Measurements from ENCODE around the gene GARIN5A.

The GARIN5A gene

DNA sequence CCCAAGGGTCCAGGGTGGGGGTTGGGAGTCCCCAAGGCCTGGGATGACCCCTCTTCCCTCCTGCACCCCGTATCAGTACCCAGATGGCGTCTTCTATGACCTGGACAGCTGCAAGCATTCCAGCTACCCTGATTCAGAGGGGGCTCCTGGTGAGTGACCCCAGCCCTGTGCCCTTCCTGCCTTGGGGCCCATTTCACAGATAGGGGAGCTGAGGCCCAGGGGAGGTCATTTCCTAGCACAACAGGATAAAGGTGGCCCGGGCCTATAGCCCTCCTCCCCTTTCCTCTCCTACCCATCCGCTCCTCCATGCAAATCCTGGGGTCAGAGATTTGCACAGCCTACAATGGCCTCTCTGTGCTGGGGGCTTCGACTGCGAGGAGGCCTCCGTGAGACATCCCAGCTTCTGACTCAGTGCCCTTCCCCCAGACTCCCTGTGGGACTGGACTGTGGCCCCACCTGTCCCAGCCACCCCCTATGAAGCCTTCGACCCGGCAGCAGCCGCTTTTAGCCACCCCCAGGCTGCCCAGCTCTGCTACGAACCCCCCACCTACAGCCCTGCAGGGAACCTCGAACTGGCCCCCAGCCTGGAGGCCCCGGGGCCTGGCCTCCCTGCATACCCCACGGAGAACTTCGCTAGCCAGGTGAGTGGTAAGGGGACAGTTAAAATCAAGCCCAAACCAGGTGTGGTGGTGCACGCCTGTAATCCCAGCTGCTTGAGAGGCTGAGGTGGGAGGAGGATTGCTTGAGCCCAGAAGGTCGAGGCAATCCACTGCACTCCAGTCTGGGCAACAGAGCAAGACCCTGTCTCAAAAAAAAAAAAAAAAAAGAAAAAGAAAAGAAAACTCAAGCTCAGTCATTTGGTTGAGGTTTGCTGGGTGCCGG, 54.0 kb downstream of the GARIN5A start:
- no peak overlapping the region for H3K4me3 ChIP-seq (ENCODE audit: low read depth, low read length)
- no peak for DNase-seq (ENCODE audit: low read depth)

DNA sequence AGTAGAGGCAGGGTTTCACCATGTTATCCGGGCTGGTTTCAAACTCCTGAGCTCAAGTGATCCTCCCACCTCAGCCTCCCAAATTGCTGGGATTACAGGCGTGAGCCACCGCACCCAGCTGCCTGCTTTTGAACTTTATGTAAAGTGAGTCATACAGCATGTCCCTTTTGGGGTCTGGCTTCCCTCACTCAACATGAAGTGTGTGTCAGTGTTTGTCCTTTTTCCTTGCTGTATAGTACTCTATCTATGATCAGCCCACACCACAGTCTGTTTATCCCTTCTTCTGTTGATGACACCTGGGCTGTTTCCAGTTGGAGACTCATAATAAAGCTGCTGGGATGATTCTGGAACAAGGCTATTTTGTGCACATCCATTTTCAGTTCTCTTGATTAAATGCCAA, 55.8 kb downstream of the GARIN5A start:
- H3K4me3 ChIP-seq (ENCODE audit: low read depth, low read length), result no peak overlapping the region
- DNase-seq (ENCODE audit: low read depth), result no peak

GRCh38 chr19:50420127-50420526, 56.5 kb downstream of the GARIN5A start:
- no peak for DNase-seq (ENCODE audit: low read depth)
- no peak overlapping the region for H3K4me3 ChIP-seq (ENCODE audit: low read depth, low read length)

DNA sequence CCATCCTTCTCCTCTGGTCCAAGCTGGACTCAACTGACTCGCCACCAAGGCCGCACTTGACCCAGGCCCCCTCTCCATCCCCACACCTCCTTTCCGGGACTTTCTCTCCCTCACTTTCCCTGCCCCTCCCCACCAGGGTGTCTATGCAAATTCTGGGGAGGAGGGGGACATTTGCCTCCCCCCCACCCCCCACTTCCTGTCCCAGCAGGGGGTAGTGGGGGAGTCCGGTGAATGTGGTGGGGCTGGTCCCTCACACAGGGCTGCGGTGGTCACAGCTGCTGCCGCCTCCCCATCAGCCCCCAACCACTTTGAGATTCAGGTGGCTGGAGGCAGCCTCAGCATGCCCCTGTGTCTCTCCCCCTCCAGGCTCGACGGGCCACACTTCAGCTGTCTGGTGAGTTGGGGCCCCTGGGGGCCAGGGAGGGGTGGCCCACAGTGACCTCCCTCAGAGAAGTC, 57.0 kb downstream of the GARIN5A start:
- no peak overlapping the region for H3K4me3 ChIP-seq (ENCODE audit: low read depth, low read length)
- no peak for DNase-seq (ENCODE audit: low read depth)

GRCh38 chr19:50419022-50419579, 57.5 kb downstream of the GARIN5A start:
- DNase-seq (ENCODE audit: low read depth), result no peak
- H3K4me3 ChIP-seq (ENCODE audit: low read depth, low read length), result no peak overlapping the region

GRCh38 chr19:50418176-50419021, 58.2 kb downstream of the GARIN5A start, which contains the start of gene SPIB:
Gene SPIB (plus strand): TSS chr19:50418938. CDS start chr19:50418963, 25 bp downstream.
- no peak for DNase-seq (ENCODE audit: low read depth)
- H3K4me3 ChIP-seq (ENCODE audit: low read depth, low read length), result no peak within 1 kb of the TSS

DNA sequence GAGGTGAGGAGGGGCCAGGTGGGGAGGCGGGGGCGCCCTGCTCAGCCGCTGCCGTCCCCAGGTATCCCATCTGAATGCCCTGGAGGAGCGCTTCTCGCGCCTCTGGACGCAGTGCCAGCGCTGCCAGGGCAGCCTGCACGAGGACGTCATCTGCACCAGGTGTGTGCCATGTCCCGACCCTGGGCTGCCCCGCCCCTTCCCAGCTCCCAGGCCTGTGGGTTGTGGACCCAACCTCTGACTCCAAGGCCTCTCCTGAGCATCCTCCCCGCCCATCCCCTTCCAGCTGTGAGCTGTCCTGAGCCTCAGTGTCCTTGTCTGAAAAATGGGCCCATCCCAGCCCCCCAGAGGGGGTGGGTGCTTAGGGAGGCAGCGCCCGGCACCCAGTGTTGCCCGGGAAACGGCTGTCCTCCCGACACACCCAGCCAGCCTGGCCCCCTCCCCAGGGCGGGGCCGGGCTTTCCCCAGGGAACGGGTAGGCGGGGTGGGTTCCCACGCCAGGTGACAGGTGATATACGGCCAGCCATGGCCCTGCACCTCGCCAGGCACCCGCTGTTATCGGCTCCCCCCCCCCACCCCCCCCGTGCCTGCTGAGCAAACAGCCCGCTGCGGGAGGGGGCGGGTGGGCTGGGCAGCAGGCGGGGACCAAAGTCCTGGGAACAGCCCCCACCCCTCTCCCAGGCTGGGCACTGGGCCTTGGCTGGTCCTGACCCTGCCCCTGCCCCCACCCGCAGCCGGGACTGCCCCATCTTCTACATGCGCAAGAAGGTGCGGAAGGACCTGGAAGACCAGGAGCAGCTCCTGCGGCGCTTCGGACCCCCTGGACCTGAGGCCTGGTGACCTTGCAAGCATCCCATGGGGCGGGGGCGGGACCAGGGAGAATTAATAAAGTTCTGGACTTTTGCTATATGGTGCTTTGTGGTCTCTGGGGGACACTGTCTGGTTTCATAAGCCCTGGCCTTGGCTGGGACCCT, 59.3 kb downstream of the GARIN5A start:
- H3K4me3 ChIP-seq (ENCODE audit: low read depth, low read length), result no peak overlapping the region
- no peak for DNase-seq (ENCODE audit: low read depth)

Data from skeletal muscle cell (primary cell).